Adrenal gland (tissue), 12 donors: Measurements from ENCODE around the gene MRPL10. TPM values are rescaled to one million over a fixed set of nuclear protein-coding genes. Genes with fewer than 3 reads are reported as not detected.

Experiments
- DNase-seq, 7 donors: peaks; one replicate each; pipeline ENCODE4 v3.0.0-alpha.2; 2019 to 2020
- H3K27ac ChIP-seq, 5 donors: fragments of 200-600 bp; sonication (generic) in 4 of 5; 1 replicate in 3 of 5; 2 replicates in 2 of 5; pipeline versions ENCODE4 v1.5.1 to v1.8.0; 2016 to 2020; ENCODE audit warnings: mild to moderate bottlenecking in 1 of 5
- H3K27me3 ChIP-seq: fragments of 200-600 bp; 2 replicates; pipeline ENCODE4 v1.8.0; 2021
- H3K36me3 ChIP-seq, 2 donors: fragments of 200-600 bp; replicated peaks in 1 of 2; 1 replicate in 1 of 2; 2 replicates in 1 of 2; pipeline versions ENCODE4 v1.5.1 to v1.8.0; 2018 to 2022
- H3K4me1 ChIP-seq, 2 donors: fragments of 200-600 bp; replicated peaks in 1 of 2; 1 replicate in 1 of 2; 2 replicates in 1 of 2; pipeline versions ENCODE4 v1.5.1 to v1.8.0; 2018 to 2021
- H3K4me3 ChIP-seq, 4 donors: fragments of 200-600 bp; sonication (generic) in 3 of 4; one replicate each; pipeline ENCODE4 v1.5.1; 2016 to 2018
- H3K9me3 ChIP-seq, 3 donors: fragments of 200-600 bp; sonication (generic) in 1 of 3; replicated peaks in 1 of 3; 1 replicate in 2 of 3; 2 replicates in 1 of 3; pipeline versions ENCODE4 v1.5.1 to v1.8.0; 2016 to 2021
- POLR2A ChIP-seq, 2 donors: fragments of 450-650 bp; IDR thresholded peaks; one replicate each; pipeline ENCODE4 v1.6.1; 2017; ENCODE audit warnings: antibody characterized with exemption in 2 of 2, mild to moderate bottlenecking in 2 of 2, moderate library complexity in 1 of 2
- WGBS, 4 donors: extraction: QIAGEN DNeasy Blood & Tissue Kit in 2 of 4; methylation state at CpG; one replicate each; pipeline versions ENCODE4 v1.1.5 to v1.1.7; 2013 to 2017; 5-methylcytosine and 5-hydroxymethylcytosine counted together
- intact Hi-C, 2 donors: fragments of 100-400 bp; cut with DNase I; formaldehyde crosslinking; loops; one replicate each; pipeline versions ENCODE4 v1.14.1 to v1.15.0; 2022 to 2023
- polyA plus RNA-seq, 3 donors: library from polyadenylated mRNA; stranded (reverse); fragments of 200-250 nt in 2 of 3; fragments of 350-450 nt in 1 of 3; fragmentation: Illumina TruSeq in 1 of 3; extraction: RNeasy Lipid Tissue Mini Kit (QIAGEN cat#74804) in 1 of 3; gene quantifications; one replicate each; pipeline ENCODE4 v1.2.3, GENCODE V29; 2013 to 2014
- total RNA-seq, 9 donors: library from RNA; depleted of rRNA in 4 of 9; stranded (reverse); fragments of >200 nt in 4 of 9; fragments of 120-200 nt in 1 of 9; fragmentation: NEBNext Ultra II Directional in 1 of 9; extraction: Animal tissue kit (Norgen Biotek cat#: 25700) in 1 of 9; gene quantifications; one replicate each; pipeline versions ENCODE4 v1.1.0 to v1.2.4, GENCODE V29; 2013 to 2023
- TF ChIP-seq, protein P1 (sequence below), 6 experiments: fragments of 450-650 bp in 4 of 6; fragments of 200-600 bp in 2 of 6; sonication (generic) in 1 of 6; IDR thresholded peaks; 1 replicate in 5 of 6; 2 replicates in 1 of 6; pipeline versions ENCODE4 v1.5.1 to v1.8.0; 2016 to 2021; ENCODE audit warnings: antibody characterized with exemption in 6 of 6, mild to moderate bottlenecking in 2 of 6, moderate library complexity in 1 of 6
- donor health status: healthy with polysubstance abuse.
- donor health status: Bipolar disorder and iron deficiency.
- donor health status: DM: yes; HTN: yes; CAD: no.
- donor health status: DM: no; HTN: no; CAD: no.
- donor health status: DM: no; HTN: no; CAD: no.
- donor health status: DM: yes; HTN: yes; CAD: no.

The MRPL10 gene
- total and polyA plus RNA-seq, 12 donors, result 29.0 to 72.5 (median 40.9) TPM

DNA sequence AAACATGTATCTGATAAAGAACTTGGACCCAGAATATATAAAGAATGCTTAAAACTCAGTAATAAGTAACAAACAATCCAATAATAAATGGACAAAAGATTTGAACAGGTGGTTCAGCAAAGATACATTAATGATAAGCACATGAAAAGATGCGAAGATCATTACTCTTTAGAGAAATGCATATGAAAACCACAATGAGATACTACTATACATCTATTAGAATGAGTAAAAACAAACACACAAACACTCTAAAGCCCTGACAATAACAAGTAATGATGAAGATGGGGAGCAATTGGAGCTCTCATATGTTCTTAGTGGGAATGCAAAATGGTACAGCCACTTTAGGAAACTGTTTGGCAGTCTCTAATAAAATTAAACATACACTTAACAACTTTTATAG lies 38.9 kb downstream of the MRPL10 start:
- intact Hi-C loops, result no loop called here
- H3K4me3 ChIP-seq, result no peak overlapping the region
- TF ChIP-seq, protein P1, sequence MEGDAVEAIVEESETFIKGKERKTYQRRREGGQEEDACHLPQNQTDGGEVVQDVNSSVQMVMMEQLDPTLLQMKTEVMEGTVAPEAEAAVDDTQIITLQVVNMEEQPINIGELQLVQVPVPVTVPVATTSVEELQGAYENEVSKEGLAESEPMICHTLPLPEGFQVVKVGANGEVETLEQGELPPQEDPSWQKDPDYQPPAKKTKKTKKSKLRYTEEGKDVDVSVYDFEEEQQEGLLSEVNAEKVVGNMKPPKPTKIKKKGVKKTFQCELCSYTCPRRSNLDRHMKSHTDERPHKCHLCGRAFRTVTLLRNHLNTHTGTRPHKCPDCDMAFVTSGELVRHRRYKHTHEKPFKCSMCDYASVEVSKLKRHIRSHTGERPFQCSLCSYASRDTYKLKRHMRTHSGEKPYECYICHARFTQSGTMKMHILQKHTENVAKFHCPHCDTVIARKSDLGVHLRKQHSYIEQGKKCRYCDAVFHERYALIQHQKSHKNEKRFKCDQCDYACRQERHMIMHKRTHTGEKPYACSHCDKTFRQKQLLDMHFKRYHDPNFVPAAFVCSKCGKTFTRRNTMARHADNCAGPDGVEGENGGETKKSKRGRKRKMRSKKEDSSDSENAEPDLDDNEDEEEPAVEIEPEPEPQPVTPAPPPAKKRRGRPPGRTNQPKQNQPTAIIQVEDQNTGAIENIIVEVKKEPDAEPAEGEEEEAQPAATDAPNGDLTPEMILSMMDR (IDR thresholded peaks at IDR 0.05), result no peak
- TF ChIP-seq POLR2A (IDR thresholded peaks at IDR 0.05), result no peak
- H3K4me1 ChIP-seq, result peaks cover 0 to 9% of the 10 kb centered on the region in 2 donors
- H3K27me3 ChIP-seq, result peaks cover 44% of the 10 kb centered on the region
- WGBS, 4 donors, result 53 to 92% (median 75%) methylated on average over 1 of the region's 1 CpG
- H3K27ac ChIP-seq, result no peak overlapping the region
- no peaks in the 10 kb centered on the region for H3K36me3 ChIP-seq
- no peak for DNase-seq
- no peaks in the 10 kb centered on the region for H3K9me3 ChIP-seq

DNA sequence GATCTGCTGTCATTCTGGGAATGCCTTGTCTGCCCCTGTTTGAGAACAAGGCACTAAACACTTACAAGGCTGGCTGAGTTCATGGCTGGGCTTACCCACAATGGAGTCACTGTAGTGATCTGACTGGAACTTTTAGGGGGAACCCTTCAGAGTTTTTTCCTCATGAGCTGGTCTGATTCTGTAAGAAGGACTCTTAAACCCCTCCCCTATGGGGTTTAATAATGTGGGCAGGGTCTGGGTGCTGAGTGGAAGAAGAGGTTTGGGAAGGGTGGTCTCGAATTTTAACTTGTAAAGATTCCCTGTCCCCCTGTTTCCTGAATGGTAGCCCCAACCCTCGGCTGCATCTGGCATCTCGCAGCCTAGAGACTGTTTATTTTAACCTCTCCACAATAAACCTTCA lies 40.3 kb downstream of the MRPL10 start:
- Histone ChIP-seq H3K4me3 (no peak overlapping the region), H3K36me3 (no peaks in the 10 kb centered on the region), H3K27ac (no peak overlapping the region), H3K9me3 (no peaks in the 10 kb centered on the region), H3K27me3 (peaks cover 41% of the 10 kb centered on the region), H3K4me1 (peaks cover 0 to 9% of the 10 kb centered on the region in 2 donors)
- no peak for TF ChIP-seq POLR2A (IDR thresholded peaks at IDR 0.05)
- TF ChIP-seq, protein P1 (IDR thresholded peaks at IDR 0.05), result no peak
- peak in 1 of 7 donors; percentile 20 for DNase-seq
- intact Hi-C loops, result no loop called here
- WGBS, 4 donors, result 27 to 54% (median 46%) methylated on average over 3 of the region's 3 CpGs

DNA sequence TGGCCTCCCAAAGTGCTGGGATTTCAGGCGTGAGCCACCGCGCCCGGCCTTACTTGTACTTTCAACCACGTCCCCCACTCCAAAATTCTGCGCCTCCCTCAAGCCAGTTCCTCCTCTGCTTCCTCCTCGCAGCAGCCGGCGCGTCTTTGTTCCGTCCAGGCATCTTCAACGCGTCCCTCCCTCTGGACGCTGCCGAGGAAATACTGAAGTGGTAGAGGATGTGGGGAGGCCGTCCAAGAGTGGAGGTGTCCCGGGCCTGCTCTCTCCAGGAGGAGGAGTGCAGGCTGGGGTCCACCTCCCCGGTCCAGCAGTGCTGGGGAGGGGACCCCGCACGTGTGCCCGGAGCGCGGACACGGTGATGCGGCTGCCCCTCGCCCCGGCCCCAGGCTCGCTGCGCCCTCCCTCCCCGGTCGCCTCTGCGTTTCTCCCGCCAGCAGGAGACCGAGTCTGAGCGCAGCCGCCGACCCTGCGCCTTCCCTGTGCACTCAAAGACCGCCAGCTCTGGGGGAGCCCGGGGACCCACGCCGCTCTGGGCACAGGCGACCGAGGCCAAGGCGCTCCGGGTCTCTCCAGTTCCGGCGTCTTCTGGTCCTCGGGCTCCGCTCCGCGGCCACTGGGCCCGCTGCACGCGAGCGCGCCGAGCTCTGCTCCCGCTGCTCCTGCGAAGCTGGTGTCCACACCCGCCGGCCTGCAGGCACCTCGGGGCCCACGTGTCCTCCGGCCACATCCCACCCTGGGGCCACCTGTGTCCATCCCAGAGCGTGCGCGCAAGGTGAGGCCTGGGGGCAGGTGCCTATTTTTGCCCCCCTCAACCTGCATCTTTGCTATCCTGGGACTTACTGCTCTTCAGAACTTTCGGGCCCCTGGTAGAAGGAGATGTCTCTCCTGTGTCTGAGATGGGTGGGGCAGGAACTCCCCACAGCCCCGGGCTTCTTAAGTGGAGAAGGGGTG lies 41.5 kb downstream of the MRPL10 start:
- TF ChIP-seq, protein P1 (IDR thresholded peaks at IDR 0.05), result peak; percentile 27 to 60 (median 44)
- TF ChIP-seq POLR2A (IDR thresholded peaks at IDR 0.05), result no peak
- peaks cover 0 to 9% of the 10 kb centered on the region in 2 donors for H3K4me1 ChIP-seq
- peak; percentile 48 to 72 (median 65) for DNase-seq
- H3K27ac ChIP-seq, result no peak overlapping the region
- peaks cover 42% of the 10 kb centered on the region for H3K27me3 ChIP-seq
- H3K36me3 ChIP-seq, result no peaks in the 10 kb centered on the region
- 2 to 7% (median 4%) methylated on average over 8 to 70 of the region's 70 CpGs for WGBS, 4 donors
- intact Hi-C loops, result loop anchor here (10.0 kb wide), 2 partner anchors 85 to 95 kb away; partner anchors contain the start of gene TBKBP1 (in 1 of the 2)
- H3K4me3 ChIP-seq, result peak overlapping the region in 1 of 4 donors; percentile 39
- H3K9me3 ChIP-seq, result no peaks in the 10 kb centered on the region

DNA sequence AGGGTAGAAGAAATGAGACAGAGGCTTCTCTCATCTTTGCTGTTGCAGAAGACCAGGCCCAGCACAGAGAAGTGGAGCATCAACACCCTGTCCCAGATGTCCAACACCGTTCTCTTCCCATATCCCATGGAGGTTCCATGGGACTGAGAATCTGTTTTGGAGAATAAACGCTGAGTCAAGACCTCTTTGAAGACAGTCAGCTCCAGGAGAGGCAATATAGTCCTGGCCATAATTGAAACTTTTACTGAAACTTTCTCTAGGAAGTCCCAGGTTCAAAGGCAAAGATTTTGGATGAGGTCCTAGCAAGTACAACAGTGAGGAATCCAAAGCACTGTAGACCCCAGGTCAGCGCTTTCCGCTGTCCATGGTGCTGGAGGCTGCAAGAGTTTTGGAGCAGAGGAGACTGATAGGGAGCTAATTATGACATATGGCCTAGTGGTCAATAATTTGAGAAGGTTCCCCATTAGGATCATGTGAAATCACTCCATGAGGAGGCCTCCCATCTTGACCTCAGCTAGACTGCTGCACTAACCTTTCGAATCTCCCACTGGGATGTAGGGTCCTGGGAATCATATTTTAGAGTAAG lies 45.7 kb downstream of the MRPL10 start:
- no peaks in the 10 kb centered on the region for H3K9me3 ChIP-seq
- H3K36me3 ChIP-seq, result no peaks in the 10 kb centered on the region
- TF ChIP-seq, protein P1 (IDR thresholded peaks at IDR 0.05), result no peak
- no peak for TF ChIP-seq POLR2A (IDR thresholded peaks at IDR 0.05)
- no peak overlapping the region for H3K4me3 ChIP-seq
- no peak overlapping the region for H3K27ac ChIP-seq
- H3K4me1 ChIP-seq, result peaks cover 0 to 9% of the 10 kb centered on the region in 2 donors
- 40 to 48% (median 44%) methylated on average over 5 of the region's 5 CpGs for WGBS, 4 donors
- peaks cover 16% of the 10 kb centered on the region for H3K27me3 ChIP-seq
- DNase-seq, result no peak
- intact Hi-C loops, result loop anchor here (10.0 kb wide), 2 partner anchors 81 to 91 kb away; partner anchors contain the start of gene TBKBP1 (in 1 of the 2)
